EH (cell line): ENCODE data around the gene TM9SF4.

Experiments used
- DNase-seq: peaks from one replicate; pipeline ENCODE4 v3.0.0-alpha.2; 2015; ENCODE audit warnings: low read depth

TM9SF4 gene

DNA sequence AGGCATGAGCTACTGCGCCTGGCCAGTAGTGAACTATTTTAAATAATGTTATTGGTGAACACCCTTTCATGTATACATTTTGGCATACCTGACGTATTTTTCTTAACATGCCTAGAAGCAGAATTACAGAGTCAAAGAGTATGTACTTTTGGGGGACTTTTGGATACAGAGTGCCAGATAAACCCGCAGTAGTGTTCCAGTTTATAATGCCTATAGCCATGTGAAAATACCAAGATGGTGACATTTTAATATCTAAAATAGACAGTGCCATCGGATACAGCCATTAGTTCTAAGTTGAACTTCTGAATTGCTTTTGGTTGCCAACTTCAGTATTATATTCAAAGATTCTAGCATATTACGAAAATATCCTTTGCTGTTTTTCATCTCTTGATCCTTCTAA, 20.3 kb downstream of the TM9SF4 start:
- DNase-seq, result no peak

DNA sequence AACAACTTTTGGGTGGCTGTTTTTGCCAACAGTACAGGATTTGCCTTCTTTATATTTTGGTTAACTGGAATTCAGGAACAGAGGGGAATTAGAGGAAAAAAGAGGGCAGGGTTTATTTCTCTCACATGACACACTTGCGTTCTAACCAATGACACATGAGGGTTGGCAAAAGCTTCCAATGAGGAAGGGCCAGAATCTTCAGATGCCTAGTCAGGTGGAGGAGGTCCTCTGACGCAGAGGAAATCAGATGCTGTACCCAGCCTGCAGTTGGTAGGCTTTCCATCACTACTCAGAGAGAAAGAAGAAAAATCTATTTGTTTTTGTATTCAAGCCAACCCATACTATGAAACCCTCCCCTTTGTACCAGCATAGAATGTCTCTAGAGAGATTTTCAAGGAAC, 20.8 kb downstream of the TM9SF4 start:
- DNase-seq, result no peak

DNA sequence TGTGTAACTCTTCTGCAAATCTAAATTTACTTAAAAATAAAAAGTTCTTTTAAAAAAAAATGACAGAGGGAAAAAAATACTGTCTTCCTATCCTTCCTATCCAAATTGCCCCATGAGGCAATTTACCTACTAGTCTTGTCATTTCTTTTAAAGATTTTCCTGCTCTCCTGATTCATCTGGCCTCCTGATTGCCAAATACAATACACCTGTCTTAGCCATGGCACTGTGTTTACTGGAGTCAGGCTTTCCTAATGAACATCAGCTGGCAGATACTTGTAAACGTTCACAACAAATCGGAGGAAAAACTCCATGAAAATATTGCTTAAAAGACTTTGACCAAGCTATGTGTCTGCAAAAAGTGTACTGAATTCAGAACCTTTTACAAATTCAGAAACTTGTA, 21.5 kb downstream of the TM9SF4 start:
- DNase-seq, result no peak

DNA sequence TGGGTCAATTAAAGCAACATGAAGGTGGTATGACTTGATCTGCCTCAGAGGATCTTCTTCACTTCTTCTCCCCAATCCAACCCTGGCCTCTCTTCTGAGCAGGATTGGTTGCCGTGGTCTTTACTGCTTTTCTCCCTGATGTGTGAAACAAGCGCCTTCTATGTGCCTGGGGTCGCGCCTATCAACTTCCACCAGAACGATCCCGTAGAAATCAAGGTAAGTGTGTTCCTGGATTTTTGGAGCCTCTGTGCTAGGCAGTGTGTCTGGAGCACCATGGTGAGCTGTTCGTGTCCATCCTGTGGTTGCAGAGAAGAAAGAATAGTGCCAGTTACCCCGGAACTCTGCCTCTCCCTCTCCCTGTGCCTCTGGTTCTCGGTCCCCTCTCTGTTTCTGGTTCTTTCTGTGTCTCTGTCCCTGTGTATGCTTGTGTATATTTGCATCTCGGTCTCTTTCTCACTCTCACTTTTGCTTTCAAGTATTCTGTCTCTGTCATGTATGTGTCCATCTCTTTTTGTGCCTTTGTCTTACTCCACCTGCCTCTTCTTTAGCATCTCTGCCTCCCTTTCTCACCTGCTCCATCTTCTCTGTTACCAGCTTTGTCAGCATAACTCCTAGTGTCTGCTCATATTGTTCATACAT, 23.5 kb downstream of the TM9SF4 start:
- DNase-seq, result no peak

DNA sequence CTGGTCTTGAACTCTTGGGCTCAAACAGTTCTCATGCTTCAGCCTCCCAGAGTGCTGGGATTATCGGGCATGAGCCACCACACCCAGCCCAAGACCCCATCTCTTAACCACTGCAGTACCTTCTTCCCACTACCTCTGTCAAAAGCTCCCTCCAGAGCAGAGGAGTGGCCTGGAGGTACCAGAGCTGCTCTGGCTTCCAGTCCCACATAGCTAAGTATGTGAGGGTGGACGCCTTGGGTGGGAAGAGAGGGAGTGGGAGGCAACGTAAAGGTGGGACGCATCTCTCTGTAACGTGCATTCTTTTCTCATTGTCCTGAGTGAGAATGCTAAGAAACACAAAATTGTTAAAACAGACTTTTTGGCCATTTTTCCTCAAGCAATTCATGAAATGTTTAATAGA, 24.5 kb downstream of the TM9SF4 start:
- DNase-seq, result no peak

DNA sequence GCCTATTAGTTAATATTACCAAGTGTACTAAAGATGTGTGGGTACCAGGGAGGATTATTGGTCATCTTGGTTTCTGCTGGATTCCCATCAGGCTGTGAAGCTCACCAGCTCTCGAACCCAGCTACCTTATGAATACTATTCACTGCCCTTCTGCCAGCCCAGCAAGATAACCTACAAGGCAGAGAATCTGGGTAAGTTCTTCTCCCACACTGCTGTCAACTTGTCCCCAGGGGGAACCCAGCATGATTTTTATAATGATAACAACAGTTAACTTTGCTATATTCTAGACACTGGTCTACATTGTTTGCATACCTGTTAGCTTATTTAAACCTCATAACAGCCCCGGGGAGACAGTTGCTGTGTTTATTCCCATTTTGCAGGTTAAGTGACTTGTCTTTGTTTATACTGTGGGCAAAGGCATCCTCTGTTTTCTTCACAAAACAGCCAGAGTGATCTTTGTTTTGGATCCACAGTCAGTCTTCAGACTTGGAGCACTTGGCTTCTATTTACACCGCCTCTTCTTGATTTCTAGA, 26.5 kb downstream of the TM9SF4 start:
- DNase-seq, result peak; percentile 31

DNA sequence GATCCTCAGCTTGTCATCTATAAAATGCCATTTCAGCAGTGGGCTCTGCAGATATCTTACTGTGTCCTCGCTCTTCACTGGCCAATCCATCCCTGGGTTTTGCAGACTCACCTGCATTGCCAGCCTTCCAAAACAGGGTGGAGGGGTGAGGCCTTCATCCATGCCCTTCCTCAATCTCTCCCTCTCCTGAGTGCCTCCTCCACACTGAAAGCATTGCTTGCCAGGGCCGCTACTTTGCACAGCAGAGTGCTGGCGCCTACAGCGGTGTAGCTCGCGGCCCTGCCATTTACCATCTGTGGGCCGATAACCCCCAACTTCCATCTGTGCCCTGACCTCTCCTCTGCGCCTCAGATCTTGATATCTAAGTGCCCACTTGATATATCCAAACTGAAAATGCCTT, 29.4 kb downstream of the TM9SF4 start:
- DNase-seq, result no peak

DNA sequence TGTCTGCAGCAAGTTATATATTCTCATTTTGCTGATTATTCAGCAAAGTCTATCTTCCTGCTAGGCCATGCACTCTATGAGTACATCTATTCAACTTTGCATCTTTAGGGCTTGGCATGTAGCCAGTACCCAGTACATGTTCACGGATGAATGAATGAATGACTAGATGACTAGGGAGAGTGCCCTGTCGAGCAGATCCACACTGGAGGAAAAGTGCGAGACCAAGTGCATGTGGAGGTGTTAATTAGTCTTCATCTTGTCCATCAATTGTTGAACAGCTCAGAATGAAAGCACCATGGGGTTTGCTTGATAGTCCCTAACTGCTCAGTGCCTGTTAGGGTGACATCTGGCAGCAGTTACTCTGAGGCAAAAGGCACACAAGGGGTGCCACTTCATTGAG, 30.4 kb downstream of the TM9SF4 start:
- DNase-seq, result no peak

DNA sequence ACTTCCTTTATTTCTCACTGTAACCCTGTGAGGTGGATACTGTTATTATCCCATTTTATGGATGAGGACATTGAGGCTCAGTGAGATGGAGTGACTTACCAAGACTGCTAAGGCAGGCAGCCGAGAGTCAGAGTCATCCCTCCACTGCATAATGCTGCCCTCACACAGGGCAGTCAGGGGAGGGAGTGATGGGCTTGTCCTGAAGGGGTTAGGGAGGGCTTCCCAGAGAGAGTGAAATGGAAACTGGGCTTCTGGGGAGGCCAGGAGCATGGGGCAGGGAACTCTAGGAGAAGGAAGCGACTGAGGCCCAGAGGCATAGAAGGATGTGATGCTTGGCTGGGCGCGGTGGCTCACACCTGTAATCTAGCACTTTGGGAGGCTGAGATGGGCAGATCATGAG, 31.1 kb downstream of the TM9SF4 start:
- no peak for DNase-seq

DNA sequence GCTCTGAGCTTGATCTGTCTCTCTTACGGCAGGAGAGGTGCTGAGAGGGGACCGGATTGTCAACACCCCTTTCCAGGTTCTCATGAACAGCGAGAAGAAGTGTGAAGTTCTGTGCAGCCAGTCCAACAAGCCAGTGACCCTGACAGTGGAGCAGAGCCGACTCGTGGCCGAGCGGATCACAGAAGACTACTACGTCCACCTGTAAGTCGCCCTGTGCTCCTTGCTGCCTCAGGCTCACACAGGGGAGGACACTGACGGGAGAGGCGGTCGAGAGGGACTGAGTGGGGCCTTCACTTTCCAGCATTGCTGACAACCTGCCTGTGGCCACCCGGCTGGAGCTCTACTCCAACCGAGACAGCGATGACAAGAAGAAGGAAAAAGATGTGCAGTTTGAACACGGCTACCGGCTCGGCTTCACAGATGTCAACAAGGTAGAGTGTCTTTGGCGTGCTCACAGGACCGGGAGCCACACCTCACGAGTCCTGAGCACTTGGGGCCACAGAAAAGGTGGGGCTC, 32.0 kb downstream of the TM9SF4 start:
- no peak for DNase-seq

DNA sequence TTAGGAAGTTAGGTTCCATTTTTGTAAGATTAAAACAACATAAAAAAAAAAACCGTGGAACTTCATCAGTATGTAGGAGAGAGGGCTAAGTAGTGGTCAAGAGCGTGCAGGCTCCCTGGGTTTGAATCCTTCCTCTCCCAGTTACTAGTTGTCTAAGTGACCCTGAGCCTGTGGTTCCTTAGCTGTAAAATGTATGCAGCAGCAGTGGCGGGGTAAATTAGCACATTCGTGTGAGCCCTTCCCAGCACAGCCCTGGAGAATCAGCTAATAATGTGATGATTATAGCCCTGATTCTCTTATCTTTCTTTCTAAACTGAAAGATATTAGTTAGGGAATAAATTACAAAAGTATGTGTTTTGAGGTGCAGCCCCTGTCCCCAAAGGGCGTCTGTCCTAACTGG, 32.6 kb downstream of the TM9SF4 start:
- DNase-seq, result no peak

DNA sequence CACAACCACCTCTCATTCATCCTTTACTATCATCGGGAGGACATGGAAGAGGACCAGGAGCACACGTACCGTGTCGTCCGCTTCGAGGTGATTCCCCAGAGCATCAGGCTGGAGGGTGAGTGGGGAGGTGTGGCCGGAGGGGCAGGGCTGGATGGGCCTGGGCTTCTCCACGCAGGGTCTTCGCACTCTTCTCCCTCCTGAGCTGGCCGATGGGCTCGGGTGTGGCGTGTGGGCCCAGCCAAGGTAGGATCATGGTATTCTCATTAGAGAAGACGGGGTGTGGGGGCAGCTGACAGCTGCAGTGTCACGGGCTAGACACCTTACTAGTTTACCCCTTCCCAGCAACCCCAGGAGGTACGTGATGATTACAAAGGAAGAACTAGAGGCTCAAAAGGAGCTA, 33.5 kb downstream of the TM9SF4 start:
- no peak for DNase-seq

DNA sequence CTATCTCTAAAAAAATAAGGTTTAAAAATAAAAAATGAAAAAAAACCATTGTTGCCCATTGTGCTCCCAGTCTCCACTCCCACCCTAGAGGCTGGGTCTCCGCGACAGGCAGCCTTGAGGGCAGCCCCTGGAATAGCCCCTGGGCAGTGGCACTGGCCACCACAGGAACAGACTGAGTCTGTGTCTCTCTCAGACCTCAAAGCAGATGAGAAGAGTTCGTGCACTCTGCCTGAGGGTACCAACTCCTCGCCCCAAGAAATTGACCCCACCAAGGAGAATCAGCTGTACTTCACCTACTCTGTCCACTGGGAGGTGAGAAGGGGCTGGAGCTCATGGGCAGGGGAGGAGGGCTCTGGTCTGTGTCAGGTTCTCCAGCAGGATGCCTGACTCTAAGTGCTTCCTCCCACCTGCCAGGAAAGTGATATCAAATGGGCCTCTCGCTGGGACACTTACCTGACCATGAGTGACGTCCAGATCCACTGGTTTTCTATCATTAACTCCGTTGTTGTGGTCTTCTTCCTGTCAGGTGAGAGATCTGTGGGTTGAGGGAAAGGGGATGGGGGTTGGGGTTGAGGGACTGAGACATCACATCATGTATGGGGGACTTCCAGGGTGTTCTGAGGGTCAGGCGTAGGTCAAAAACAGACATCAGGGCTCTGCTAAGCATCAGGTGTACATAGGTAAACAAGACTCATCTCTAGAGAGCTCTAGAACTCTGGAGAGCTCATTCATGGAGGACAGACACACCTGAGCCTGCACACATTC, 35.6 kb downstream of the TM9SF4 start:
- DNase-seq, result no peak

DNA sequence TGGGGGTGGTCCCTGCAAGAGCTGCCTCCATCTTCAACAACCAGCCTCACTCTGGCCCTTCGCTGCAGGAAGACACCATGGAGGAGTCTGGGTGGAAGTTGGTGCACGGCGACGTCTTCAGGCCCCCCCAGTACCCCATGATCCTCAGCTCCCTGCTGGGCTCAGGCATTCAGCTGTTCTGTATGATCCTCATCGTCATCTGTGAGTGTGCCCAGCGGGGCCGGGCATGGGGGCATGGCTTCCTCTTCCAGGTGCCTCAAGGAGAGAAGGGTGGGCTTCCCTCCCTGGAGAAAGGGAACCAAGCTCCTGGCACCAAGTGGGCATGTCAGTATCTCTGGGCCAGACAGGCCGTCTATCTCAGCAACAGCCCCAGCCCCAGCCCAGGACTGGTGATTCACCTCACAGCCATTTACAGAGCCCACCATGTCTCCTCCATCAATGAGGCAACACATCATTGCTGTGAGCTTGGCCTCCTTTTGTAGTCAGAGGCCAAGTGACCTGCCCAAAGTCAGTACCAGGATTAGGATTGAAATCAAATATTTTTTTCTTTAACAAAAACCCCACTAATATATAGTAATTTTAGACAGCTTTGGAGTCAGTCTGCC, 40.2 kb downstream of the TM9SF4 start:
- DNase-seq, result peak; percentile 15

DNA sequence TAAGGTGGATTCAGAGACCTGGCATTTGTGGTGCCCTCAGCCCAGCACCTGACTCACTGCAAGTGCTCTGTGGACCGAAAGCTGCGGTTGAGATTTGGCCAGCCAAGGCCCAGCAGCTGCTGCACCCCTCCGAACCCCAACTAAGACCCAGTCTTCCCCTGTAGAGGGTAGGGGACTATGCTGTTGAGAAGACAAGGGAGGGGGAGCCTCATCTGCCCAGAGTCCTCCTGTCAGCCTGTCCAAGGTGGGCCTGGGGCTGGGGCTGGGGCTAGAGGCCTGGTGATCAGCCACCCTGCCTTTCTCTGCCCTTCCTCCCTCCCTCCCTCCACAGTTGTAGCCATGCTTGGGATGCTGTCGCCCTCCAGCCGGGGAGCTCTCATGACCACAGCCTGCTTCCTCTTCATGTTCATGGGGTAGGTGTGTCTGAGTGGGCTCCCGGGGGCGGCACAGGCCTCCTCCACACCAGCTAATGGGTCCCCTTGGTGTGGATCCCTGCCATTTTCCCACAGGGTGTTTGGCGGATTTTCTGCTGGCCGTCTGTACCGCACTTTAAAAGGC, 40.9 kb downstream of the TM9SF4 start:
- no peak for DNase-seq

DNA sequence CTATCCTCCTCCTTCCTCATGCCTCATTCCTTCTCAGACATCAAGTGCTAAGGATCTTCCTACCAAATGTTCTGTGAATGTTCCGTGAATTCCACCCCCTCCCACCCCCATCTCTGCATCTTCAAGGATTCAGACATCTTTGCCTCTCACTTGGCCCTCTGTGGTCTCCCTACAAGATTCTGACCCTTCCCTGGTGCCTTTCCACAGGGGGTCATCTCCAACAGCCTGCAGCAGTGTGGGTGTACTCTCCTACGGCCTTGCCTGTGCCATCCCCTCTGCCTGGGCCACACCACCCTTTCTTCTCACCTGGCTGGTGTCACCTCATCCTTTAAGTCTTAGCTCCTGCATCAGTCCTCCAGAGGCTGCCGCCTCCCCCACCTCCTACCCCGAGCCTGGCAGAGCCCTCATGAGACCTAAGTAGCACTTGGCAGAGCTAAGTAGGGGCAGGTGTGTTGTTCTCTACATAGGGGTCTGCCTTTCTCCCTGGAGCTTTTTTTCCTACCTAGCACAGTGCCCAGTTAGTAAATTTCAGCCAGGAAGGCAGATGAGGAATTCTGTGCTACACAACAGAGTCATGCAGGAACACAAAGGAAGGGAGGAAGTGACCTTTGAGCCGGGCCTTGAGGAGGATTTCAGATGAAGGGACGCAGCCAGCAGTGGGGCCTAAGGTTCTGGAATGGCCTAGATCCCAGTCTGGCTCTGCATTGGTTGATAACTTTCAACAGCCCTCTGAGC, 43.1 kb downstream of the TM9SF4 start:
- no peak for DNase-seq

DNA sequence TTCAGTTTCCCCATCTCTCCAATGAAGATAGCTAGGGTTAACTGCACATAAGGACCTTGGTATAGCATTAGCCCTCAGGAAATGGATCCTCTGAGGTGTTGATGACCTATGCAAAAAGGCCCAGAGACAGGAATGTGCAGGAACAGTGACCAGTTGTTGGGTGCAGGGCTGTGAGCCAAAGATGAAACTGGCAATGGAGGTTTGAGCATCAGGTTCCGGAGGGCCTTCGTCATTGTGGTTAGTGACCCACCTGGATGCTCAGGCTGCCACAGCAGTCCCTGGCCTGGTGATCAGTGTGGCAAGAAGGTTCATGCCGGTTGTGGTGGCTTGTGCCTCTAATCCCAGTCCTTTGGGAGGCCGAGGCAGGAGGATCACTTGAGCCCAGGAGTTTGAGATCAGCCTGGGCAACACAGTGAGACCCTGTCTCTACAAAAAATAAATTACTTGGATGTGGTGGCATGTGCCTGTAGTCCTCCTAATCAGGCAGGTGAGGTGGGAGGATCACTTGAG, 43.7 kb downstream of the TM9SF4 start:
- DNase-seq, result no peak

DNA sequence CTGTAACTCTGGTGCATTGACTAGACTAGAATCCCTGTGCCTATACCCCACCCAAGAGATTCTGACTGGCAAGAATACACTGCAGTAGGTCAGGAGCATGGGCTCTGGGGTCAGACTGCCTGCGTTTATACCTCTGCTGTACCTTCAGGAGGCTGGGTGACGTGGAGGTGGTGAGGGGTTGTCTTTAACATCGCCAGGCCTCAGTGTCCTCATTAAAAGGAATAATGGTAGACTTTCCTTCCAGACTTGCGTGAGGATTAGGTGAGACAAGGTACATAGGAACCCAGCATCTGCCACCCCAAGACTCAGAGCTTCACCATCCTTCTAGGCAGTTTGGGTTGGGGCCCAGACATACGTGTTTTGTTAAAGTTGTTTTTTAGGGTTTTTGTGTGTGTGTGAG, 44.3 kb downstream of the TM9SF4 start:
- no peak for DNase-seq

DNA sequence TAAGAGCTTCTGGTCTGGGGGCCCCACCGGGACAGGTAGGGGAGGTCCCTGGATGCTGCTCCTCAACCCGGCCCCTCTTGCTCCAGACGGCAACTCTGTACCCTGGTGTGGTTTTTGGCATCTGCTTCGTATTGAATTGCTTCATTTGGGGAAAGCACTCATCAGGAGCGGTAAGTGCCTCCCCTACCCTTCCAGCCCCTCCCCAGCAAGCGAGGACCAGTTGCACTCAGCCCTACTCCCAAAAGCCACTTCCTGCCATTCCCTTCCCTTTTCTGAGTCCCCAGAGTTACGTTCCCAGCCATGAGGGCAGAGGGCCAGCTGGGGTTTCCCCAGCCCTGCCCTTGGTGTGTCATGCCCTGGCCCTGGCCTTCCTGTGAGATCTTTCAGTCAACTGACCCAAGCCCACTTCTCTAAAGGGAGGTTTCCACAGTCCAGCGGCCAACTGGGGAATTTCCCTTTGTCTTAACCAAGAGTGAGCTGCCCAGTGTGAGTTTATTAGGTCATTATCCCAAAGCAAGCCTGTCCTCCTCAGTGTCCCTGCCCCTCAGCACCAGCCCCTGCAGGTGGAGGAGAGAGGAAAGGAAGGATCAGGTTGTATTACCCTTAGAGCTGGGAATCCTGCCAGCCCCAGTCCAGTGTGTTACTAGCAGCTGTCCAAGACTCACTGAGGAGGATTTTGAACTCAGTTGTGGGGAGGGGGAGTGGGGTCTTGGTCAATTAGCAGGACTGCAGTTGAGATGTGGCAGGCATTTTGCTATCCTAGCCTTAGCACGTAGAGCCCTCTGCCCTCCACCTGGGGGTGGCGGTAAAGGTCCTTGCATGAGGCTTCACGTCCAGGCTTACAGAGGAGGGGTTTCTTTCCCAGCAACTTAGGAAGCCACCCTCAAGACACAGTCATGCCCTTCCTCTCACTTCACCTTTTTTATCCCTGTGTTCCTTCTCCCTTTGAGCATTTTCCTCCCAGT, 45.8 kb downstream of the TM9SF4 start:
- DNase-seq, result peak; percentile 88

DNA sequence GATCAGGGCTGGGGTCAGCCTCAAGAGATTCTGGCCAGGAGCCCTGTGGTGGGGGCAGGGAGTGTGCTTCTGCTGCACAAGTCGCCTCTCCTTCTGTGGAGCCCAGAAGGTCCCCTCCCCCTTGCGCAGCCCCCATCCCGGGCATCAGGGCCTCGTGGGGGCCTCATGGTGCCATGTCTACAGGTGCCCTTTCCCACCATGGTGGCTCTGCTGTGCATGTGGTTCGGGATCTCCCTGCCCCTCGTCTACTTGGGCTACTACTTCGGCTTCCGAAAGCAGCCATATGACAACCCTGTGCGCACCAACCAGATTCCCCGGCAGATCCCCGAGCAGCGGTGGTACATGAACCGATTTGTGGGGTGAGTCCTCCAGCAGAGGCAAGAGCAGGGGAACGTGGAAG, 48.1 kb downstream of the TM9SF4 start:
- DNase-seq, result no peak

DNA sequence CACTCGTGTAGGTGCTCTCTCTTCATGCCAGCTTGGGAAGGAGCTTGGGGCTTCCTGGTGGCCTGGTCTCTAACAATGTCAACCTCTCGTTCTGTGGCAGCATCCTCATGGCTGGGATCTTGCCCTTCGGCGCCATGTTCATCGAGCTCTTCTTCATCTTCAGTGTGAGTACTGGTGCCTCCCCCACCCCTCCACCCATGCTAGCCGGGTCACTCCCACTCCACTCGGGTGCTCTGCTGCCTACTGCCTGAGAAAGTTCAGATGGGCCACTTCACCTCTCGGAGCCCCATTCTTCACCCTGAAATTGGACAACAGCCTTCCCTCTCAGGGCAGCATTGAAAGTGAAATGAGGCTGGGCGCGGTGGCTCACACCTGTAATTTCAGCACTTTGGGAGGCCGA, 48.8 kb downstream of the TM9SF4 start:
- DNase-seq, result no peak
